Ammon's horn (tissue), 1 donor: Measurements from ENCODE around the gene ELK3.

Experiments
- DNase-seq: peaks from one replicate; pipeline ENCODE4 v3.0.0-alpha.2; 2016; ENCODE audit warnings: low spot score

Gene ELK3

GRCh38 chr12:96212456-96213375 lies 18.5 kb downstream of the ELK3 start:
- no peak for DNase-seq

GRCh38 chr12:96213869-96214268 lies 19.7 kb downstream of the ELK3 start:
- DNase-seq, result no peak

GRCh38 chr12:96215919-96216273 lies 21.7 kb downstream of the ELK3 start:
- no peak for DNase-seq

- DNase-seq, result no peak
These were observed 25.0 kb downstream of the ELK3 start for GRCh38 chr12:96218989-96219678.

DNA sequence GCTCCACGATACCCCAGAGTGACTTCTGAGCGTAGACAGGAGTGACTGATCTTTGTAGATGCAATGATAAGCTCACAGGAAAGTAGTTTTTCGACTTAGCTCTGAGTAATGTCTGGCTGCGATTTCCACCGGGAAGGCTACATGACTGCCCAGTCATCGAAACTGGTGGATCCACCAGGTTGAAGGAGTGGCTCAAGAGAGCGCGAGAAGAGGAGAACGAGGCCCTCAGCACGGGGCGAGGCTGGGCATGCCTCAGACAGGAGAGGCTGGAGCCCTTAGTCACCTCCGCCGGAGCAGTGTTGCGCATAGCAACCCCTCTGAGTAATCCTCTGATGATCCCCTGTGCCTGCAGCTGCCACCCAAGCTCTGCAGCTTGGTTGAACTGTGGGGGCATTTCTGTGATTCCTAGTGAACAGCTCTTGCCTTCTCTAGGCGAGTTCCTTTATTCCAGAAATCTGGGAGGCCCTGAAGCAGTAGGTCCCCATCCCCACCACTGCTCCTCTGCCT lies 25.6 kb downstream of the ELK3 start:
- no peak for DNase-seq

- DNase-seq, result no peak
These were observed 26.7 kb downstream of the ELK3 start for GRCh38 chr12:96220902-96221301.

DNA sequence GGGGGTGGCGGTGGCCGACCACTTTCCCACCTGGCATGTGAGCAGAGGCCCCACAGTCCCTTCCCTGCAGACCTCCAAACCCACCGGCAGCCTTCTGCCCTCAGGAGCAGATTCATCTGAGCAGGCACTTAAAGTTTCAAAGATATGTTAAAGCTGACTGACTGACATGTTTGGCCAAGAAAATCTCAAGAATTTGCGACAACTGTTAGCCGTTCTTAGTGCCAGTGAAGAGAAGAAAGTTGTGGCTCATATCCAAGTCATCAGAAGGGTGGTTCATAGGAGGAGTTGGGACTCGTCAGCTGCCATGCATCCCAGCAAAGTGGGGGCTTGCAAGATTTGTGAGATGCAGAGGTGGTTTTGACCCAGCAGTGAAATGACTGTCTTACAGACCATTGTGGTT lies 27.2 kb downstream of the ELK3 start:
- no peak for DNase-seq

- no peak for DNase-seq
These were observed 29.4 kb downstream of the ELK3 start for GRCh38 chr12:96223411-96224218.

GRCh38 chr12:96224219-96224615 lies 30.0 kb downstream of the ELK3 start:
- no peak for DNase-seq

DNA sequence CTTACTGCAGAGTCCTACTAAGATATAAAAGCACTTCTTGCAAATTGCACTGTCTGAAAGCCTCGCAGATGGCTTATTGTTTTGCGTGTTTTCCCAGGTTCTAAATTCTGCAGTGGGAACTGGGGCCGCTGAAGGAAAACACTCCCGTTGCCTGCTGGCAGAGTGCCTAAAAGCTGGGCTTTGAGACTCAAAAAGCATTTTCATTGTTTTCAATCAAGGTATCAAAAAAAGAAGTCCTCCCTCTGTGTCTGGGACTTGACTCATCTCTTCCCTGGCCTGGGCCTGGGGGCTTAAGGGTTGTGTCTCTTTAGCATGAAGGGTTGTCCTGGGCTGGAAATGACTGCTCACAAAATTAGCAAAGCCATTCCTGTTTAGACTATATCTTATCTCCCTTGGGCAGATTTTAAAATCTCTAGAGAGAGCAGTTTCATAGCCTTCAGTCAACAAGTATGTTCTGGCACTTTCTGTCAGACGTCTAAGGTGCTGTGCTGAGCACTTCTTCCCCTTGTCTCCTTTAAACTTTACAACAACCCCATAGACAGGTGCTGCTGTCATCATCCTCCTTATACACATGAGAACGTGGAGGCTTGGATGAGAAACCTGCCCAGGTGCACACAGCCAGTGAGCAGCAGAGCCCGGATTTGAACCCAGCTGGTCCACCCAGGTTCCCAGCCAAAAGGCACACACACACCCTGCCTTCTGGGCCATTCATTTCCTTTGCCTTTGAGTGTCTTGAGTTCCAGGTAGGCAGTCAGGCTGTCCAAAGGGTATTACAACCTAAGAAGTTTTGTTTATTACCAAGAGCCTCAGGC lies 31.1 kb downstream of the ELK3 start:
- DNase-seq, result no peak

- no peak for DNase-seq
These were observed 31.8 kb downstream of the ELK3 start for GRCh38 chr12:96225994-96226399.

- no peak for DNase-seq
These were observed 32.2 kb downstream of the ELK3 start for GRCh38 chr12:96226401-96226800.

- DNase-seq, result no peak
These were observed 32.7 kb downstream of the ELK3 start for GRCh38 chr12:96226801-96227348.

DNA sequence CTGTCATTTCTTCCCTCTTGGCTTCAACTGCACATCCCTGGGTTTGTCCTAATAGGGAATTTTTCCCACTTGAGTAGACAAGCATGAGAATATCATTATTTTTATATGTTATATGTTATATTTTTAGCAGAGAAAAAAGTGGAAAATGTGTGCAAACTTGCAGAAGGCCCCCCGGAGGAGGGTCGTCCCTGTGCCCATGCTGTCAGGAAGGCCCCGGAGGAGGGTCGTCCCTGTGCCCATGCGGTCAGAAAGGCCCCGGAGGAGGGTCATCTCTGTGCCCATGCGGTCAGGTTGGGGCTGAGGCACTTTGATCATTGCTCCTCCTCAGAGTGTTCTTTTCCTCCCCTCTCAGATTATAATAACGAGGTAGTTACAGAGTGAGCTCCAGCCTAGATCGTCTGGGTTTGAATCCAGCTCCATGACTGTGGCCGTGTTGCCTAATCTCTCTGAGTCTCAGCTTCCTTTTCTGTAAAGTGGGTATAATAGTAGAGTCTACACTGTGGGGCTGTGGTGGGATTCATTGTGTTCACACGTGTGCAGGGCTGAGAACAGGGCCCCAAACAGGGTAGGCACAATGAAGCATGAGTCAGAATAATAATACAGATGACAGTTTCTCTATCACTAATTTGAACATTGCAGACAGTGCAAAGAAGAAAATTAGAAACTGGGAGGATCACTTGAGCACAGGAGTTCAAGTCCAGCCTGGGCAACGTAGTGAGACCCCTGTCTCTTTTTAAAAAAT lies 33.4 kb downstream of the ELK3 start:
- no peak for DNase-seq

DNA sequence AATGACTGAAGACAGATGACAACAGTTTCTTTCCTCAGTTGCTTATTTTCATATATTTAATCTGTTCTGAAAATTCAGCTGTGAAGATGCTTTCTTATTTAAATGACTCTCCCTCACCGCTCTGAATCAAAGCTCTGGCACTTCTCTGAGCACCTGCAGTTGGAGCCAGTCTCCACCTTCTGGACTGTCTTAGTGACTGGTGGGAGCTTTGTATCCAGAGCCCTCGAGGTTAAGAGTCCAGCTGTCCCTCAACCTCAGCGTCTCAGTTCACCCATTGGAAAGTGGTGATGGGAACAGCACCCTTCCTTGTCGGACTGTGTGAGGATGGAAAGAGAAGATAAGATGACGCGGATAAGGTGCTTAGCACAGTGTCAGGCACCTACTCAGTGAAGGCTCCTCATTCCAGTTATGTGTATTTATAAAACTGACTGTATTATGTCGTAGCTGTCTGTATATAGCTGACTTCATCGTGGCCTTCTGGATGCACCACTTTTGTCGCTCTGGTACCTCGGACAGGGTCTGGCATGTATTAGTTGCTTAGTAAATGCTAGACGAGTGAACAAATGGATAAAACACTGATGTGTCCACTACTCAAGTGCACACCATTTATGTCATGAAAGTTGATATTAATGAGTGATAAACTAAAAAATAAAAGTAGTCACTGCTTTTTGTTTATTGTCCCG lies 34.5 kb downstream of the ELK3 start:
- no peak for DNase-seq

DNA sequence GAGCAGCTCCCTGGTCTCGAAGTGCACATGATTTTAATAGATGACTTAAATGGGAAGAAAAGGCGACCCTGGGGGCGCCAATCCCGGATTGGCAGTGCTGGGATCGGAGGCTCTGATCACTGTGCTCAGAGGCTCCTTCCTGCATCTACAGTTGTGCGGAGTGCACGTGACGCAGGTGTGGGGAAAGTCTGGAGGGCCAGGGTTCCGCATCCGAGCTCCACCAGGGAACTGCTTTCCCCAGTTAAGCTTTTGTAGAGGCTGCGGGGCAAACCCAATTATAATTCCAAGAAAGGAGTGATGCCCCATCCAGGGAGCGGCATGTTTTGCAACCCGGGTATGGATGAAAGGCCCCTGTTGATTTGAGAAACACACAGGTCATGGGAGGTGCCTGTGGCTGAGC lies 36.5 kb downstream of the ELK3 start:
- no peak for DNase-seq

DNA sequence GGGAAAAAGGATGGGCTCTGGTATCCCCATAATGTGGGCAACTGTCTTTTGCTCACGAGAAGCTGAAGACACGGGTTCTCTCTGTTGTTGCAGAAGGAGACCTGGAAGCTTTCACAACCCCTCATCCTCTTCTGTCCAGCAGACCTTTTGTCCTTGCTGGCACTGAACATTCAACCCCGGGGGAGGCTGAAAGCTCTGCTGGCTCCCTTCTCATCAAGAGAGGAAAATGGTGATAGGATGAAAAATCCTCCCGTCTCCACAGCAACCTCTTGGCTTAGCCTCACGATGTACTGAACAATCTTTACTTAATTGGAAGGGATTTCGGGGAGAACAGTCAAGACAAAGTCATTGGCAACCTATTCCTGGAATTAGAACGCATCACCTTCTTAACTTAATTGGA lies 39.0 kb downstream of the ELK3 start:
- peak; percentile 69 for DNase-seq

DNA sequence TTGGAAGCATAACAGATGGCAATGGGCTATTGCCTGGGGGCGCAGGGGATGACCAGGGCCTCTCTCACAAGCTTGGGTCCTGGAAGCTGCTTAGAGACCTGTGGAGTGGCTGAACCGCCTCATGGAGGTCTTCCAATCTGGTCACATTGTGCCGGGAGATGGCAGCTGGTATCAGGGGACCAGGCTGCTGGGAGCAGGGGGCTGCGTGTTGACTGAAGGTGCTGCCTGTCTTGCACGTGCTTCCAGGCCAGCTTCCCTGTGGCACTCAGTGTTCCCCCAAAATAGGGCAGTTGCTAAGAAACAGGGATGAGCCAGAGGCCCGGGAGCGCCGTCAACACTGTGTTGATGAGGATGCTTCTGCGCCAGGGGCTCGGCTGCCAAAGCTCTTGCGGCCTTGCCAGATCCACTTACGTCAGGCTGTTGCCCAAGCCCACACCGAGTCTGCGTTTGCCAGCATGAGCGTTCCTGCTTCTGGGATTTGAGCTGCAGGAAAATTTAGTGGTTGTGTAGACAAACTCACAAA lies 39.8 kb downstream of the ELK3 start:
- peak; percentile 98 for DNase-seq

DNA sequence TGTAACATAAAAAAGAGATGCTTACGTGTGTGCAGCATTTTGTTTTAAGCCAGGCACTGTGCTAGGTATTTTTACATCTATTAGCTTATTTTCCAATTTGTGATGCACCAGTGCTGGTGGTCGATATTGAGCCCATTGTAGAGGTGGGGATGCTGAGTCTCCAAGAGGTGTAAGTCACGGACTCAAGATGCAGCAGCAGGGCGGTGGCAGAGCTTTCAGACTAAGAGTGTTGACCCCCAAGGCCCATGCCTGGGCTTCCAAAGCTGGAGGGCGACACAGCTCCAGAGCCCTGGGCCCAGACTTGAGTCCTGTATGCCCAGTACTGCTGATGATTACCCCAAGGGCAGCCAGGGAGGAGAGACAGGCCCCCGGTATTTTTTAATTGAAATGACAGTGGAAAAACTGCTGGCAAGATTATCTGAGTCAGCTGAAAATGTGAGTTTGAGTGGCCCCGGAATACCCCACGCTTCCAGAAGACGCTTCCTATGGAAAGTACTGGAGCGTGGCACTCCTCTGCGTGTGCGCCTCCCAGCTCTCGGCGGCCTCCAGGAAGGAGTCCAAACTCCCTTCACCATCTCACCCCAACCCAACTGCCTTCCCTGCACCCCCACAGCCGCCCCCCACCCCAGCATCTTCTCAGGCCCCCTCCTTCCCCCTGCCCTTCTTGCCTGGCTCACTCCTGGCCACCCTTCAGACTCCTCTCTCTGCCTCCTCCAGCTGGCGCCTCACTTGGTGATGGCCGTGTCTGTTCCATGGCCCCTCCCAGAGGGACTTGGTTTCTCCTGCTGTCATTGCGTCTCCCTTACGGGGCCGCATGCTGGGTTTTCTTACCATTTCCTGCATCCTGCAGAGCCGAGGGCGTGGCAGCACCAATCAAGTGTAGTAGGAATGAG lies 40.7 kb downstream of the ELK3 start:
- DNase-seq, result no peak
